Stimulated activated CD8-positive, alpha-beta memory T cell treated with anti-CD3 and anti-CD28 coated beads, Interleukin-7, amount 100 ng/mL, for 48 hours (primary cell): Measurements from ENCODE around the gene EXOC3.

ENCODE experiments used
- DNase-seq, 2 donors: peaks; one replicate each; pipeline ENCODE4 v3.0.0-alpha.2; 2020; ENCODE audit warnings: low read depth in 1 of 2; ENCODE audit errors: extremely low read depth in 1 of 2

The EXOC3 gene

GRCh38 chr5:437281-437771 is 5.7 kb upstream of the EXOC3 start:
- no peak for DNase-seq

DNA sequence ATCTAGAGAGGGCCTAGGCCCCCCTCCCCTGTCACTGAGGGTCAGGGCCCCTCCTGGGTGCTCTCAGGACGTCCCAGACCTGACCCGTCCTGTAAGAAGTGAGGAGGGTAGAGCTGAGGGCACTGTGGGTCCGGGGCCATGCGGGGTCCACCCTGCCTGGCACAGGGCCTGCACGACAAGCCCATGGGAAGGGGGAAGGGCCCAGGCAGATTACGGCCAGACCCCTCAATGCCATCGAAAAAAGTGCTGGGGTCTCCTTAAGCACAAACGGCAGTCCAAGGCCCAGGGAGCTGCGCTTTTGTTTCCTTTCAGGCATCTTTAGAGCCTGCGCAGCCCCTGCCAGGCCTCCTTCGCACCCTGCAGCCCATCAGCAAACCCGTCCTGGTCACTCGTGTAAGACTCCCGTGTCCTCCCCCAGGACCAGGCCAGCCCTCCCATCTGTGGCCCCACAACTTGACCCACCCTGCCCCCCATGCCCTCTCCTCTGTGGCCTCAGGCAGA is 4.4 kb upstream of the EXOC3 start:
- no peak for DNase-seq

- no peak for DNase-seq
Measured at GRCh38 chr5:439181-439580, 3.8 kb upstream of the EXOC3 start.

GRCh38 chr5:439636-440035 is 3.3 kb upstream of the EXOC3 start:
- no peak for DNase-seq

GRCh38 chr5:440401-441201 is 2.4 kb upstream of the EXOC3 start:
- no peak for DNase-seq

DNA sequence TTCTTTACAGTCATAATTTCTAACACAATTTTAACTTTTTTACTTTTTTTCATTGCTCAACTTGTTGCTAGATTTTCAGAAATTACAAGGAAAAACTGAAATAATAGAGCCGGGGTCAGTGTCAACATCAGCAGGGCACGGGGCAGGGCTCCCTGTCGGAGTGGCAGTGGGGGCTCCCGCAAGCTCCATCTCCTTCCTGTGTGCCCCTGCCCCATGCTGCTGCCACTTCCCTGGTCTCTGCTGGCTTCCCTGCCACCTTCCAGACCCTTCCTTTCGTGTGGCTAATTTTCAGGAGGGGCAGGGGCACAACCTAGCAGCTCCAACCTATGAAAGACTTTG is 1.0 kb upstream of the EXOC3 start:
- DNase-seq = no peak

DNA sequence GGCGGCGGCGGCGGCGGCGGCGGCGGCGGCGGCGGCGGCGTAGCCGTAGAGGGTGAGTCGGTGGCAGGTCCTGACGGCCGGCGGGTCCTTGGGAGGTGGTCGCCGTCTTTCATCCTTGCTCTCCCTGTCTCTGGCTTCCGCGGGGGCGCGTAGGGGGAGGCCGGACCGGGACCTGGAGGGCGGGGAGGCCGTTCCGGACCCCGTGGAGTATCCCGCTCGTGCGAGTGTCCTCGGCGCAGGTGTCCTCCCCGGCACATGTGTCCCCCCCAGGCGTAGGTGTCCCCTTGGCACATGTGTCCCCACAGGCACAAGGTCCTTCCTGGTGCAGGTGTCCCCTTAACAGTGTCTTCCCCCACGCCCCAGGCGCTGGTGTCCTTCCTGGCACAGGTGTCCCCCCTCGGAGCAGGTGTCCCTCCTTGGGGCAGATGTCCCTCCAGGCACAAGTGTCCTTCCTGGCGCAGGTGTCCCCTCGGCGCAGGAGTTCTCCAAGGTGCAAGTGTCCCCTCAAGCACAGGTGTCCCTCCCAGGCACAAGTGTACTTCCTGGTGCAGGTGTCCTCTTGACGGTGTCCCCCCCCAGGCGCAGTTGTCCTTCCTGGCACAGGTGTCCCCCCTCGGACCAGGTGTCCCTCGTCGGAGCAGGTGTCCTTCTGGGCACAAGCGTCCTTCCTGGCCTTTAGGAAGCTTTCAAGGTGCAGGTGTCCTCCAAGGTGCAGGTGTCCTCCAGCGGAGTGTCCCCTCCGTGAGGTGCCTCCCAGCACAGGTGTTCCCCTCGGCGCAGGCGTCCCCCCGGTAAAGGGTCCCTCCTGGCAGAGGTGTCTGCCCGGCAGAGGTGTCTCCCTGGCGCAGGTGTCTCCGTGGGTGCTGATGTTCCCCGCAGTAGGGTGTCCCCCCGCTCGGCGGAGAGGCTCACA is 519 bp downstream of the EXOC3 start:
- no peak for DNase-seq

GRCh38 chr5:444226-444625 is 1.2 kb downstream of the EXOC3 start:
- no peak for DNase-seq

- no peak for DNase-seq
Measured at GRCh38 chr5:445591-445990, 2.6 kb downstream of the EXOC3 start.

GRCh38 chr5:446066-446882 is 3.3 kb downstream of the EXOC3 start:
- no peak for DNase-seq

GRCh38 chr5:446883-447263 is 3.9 kb downstream of the EXOC3 start:
- DNase-seq = no peak

GRCh38 chr5:447501-447900 is 4.5 kb downstream of the EXOC3 start:
- no peak for DNase-seq

DNA sequence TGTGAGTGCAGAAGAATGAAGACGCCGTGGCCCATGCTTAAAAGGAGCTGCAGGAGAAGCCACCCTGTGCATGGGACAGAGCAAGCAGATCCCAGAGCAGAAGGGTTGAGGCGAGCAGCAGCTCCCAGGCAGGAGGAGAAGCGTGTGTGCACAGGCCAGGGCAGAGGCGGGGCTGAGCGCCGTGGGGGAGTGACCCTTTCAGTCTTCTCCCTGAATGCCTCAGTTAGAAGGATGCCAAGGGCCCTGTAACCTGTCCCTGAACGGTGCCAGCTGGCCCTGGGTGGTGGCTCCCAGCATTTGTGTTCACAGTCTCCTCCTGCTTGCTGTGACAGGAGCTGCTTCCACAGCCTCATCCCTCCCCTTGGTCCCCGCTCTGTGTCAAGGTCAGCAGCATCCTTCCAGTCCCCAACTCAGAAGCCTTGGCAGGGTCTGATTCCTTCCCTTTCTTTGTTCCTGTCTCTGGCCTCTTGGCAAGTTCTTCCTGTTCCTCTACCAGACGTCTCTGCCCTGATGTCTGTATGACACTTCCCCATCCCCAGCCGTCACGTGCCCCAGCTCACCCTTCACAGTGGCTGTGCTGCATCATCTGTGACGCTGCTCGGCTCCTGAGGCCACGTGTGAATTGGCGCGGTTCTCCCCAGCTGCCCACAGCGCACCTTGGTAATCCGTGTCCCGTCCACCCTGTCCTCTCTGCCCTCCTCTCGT is 5.2 kb downstream of the EXOC3 start:
- no peak for DNase-seq

DNA sequence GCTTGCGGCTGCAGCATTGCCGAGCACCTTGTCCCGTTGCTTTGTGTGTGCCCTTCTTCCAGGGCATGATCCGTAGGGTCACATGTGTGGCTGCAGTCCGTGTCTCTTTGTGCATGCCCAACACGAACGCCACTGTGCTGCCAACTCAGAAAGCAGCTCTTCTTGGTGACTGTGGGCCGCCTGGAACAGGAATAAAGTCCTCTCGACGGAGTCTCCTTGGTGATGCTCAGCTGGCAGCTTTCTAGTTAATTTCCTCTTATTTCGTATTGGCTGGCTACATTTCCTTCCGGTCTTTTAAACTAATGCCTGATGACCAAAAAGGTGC is 5.8 kb downstream of the EXOC3 start:
- no peak for DNase-seq

DNA sequence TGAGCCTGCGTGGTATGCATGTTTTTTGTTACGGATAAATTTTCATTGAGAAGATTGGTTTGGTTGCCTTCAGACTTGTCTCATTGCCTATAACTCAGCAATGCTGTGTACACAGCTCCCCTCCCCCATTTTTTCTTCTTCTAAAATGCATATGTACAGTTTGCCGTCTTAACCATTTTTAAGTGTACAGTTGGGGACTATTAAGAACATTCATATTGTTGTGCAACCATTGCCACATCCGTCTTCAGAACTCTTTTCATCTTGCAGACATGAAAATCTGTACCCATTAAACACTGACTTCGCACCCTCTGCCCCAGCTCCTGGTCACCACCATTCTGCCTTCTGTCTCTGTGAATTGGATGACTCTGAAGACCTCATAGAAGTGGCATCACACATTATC is 6.2 kb downstream of the EXOC3 start:
- DNase-seq = no peak

DNA sequence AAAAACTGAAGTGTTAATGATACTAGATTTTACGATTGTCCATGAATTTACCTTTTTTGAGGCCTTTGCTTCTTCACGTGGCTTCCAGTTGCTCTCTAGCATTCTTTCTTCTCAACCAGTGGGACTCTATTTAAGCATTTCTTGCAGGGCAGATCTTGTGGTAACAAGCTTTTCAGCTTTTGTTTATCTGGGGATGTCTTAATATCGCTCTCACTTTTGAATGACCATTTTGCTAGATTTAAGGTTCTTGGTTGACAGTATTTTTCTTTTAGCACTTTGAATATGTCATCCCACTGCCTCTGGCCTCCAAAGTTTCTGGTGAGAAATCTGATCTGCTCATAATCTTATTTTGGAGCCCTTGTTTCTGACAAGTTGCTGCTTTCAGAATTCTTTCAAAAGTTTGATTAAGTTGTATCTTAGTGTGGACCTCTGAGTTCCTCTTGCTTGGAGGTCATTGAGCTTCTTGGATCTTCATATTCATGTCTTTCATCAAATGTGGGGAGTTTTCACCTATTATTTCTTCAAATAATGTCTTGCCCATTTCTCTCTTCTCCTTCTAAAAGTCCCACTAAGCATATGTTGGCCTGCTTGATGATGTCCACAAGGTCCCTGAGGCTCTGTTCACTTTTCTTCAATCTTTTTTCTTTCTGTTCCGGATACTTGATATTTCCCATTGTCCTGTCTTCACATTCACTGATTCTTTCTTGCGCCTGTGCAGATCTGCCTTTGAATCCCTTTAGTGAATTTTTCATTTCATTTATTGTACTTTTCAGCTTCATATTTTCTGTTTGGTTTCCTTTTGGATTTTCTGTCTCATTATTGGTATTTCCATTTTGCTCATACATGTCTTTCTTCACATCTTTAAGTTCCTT is 8.8 kb downstream of the EXOC3 start:
- DNase-seq = no peak

- no peak for DNase-seq
Measured at GRCh38 chr5:452978-453710, 10.2 kb downstream of the EXOC3 start.

DNA sequence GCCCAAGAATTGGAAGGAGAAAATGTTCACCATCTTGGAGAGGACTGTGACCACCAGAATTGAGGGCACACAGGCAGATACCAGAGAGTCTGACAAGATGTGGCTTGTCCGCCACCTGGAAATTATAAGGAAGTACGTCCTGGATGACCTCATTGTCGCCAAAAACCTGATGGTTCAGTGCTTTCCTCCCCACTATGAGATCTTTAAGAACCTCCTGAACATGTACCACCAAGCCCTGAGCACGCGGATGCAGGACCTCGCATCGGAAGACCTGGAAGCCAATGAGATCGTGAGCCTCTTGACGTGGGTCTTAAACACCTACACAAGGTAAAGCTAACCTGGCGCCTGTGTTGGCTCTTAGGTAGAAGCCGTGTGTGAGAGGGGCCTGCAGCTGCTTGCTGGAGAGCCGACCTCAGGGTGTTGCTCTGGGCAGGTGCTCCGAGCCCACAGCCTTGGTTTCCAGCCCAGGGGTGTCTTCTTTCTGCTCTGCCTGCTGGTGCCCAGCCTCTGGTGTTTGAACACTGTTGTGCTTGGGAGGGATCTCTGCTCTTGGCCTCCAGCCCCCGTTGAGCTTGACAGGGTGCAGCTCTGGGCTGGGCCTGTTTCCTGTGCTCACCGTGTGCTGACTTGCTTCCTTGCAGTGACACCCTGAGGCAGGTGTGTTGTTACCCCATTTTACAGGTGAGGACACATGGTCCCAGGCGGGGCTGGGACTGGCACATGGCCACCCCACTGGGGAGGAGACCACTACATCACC is 10.9 kb downstream of the EXOC3 start:
- DNase-seq = no peak
